Measurements from ENCODE around the gene TCP1.

- TF ChIP-seq KLF10 (tag by site-specific recombination; IDR thresholded peaks at IDR 0.05), result no peak
- TF ChIP-seq HOXA7 (CRISPR knock-in tag; IDR thresholded peaks at IDR 0.05; ENCODE audit: borderline replicate concordance), result no peak
- TF ChIP-seq CTCF (tag by site-specific recombination; IDR thresholded peaks at IDR 0.05), result no peak
- no peak for TF ChIP-seq ZNF121 (tag by site-specific recombination; IDR thresholded peaks at IDR 0.05)
- TF ChIP-seq ZNF362 (tag by site-specific recombination; IDR thresholded peaks at IDR 0.05), result no peak
- no peak for TF ChIP-seq PBX3 (CRISPR knock-in tag; IDR thresholded peaks at IDR 0.05)
- TF ChIP-seq ZNF658 (tag by site-specific recombination; IDR thresholded peaks at IDR 0.05), result no peak
- no peak for TF ChIP-seq ZNF324 (tag by site-specific recombination; IDR thresholded peaks at IDR 0.05)
- no peak for TF ChIP-seq ZNF391 (tag by site-specific recombination; IDR thresholded peaks at IDR 0.05; ENCODE audit: borderline replicate concordance, low read depth)
- TF ChIP-seq ZBTB26 (tag by site-specific recombination; optimal IDR thresholded peaks at IDR 0.05), result no peak
- no peak for TF ChIP-seq FEZF1 (tag by site-specific recombination; IDR thresholded peaks at IDR 0.05)
- TF ChIP-seq KLF7 (tag by site-specific recombination; IDR thresholded peaks at IDR 0.05; ENCODE audit: borderline replicate concordance), result no peak
- TF ChIP-seq ZNF114 (tag by site-specific recombination; IDR thresholded peaks at IDR 0.05), result no peak
- no peak for TF ChIP-seq KLF9 (tag by site-specific recombination; IDR thresholded peaks at IDR 0.05; ENCODE audit: low read depth)
Observed at GRCh38 chr6:159762681-159763293, 26.6 kb downstream of the TCP1 start.
